ENCODE results near the gene SEMA6D. TPM values are rescaled to one million over a fixed set of nuclear protein-coding genes. Genes with fewer than 3 reads are reported as not detected.

Gene SEMA6D
- polyA plus RNA-seq, 1 of the 3 experiments (the other 2 are of a cell fraction): 0.30 TPM

GRCh38 chr15:47780971-47781370 is 63.7 kb downstream of the SEMA6D start (continued):
- no peak for TF ChIP-seq USF1 (IDR thresholded peaks at IDR 0.05; ENCODE audit: borderline replicate concordance, low read depth)
- no peak for TF ChIP-seq FOXJ3 (CRISPR knock-in tag; IDR thresholded peaks at IDR 0.05)

GRCh38 chr15:47781527-47781926 is 64.2 kb downstream of the SEMA6D start:
- Histone ChIP-seq H3K9ac (no peak overlapping the region), H3K4me1 (ENCODE audit: control insufficient read depth in 1 of 2, insufficient read depth in 2 of 2, low read depth in 1 of 2, low read length in 1 of 2) (no peaks in the 10 kb centered on the region), H3K9me3 (no peaks in the 10 kb centered on the region), H3K9me2 (no peaks in the 10 kb centered on the region), H2AFZ (ENCODE audit: low read depth) (no peak overlapping the region), H3K4me3 (ENCODE audit: low read depth in 2 of 2, low read length in 1 of 2) (no peak overlapping the region), H3K36me3 (replicated peaks in 1 of 2; ENCODE audit: control insufficient read depth in 1 of 2, insufficient read depth in 2 of 2, low read length in 1 of 2) (no peaks in the 10 kb centered on the region), H3K4me2 (no peak overlapping the region), H3F3A (replicated peaks; ENCODE audit: insufficient read depth) (no peaks in the 10 kb centered on the region), H4K20me1 (ENCODE audit: insufficient read depth) (no peaks in the 10 kb centered on the region), H3K27me3 (ENCODE audit: insufficient read depth) (no peaks in the 10 kb centered on the region; the same call in 1 of the 2 replicates), H3K27ac (ENCODE audit: low read depth in 2 of 2, low read length in 1 of 2) (no peak overlapping the region), H3K79me2 (ENCODE audit: insufficient read depth) (no peaks in the 10 kb centered on the region)
- 24% methylated on average over 3 of the region's 3 CpGs for WGBS (ENCODE audit: low lambda C conversion rate)
- no peak for DNase-seq
- ChIA-PET CTCF (interaction anchor here (0.6 to 1.0 kb wide), 3 partner anchors 23 to 520 kb away, joined by 3 read pairs; no protein-coding TSS in a partner anchor), POLR2A (no interaction called here)
- no peak for TF ChIP-seq REST (IDR thresholded peaks at IDR 0.05; ENCODE audit: low read depth, low read length)
- no peak for TF ChIP-seq RFX5 (IDR thresholded peaks at IDR 0.05; ENCODE audit: low read length)
- no peak for TF ChIP-seq SMC3 (IDR thresholded peaks at IDR 0.05; ENCODE audit: low read depth, low read length)
- TF ChIP-seq RAD21 (IDR thresholded peaks at IDR 0.05; ENCODE audit: low read length): no peak
- no peak for TF ChIP-seq MEF2A (IDR thresholded peaks at IDR 0.05; ENCODE audit: borderline replicate concordance, low read depth)
- no peak for TF ChIP-seq GABPA (IDR thresholded peaks at IDR 0.05; ENCODE audit: low read depth)
- no peak for TF ChIP-seq MXI1 (IDR thresholded peaks at IDR 0.05; ENCODE audit: low read depth, low read length)
- no peak for TF ChIP-seq SIN3A (IDR thresholded peaks at IDR 0.05; ENCODE audit: borderline replicate concordance, low read depth, low read length)
- no peak for TF ChIP-seq FOXM1 (IDR thresholded peaks at IDR 0.05; ENCODE audit: low read depth)

- no peak for DNase-seq
- no peaks in the 10 kb centered on the region for H3K36me3 ChIP-seq (replicated peaks in 1 of 2; ENCODE audit: control insufficient read depth in 1 of 2, insufficient read depth in 2 of 2, low read length in 1 of 2)
- H3K4me1 ChIP-seq (ENCODE audit: control insufficient read depth in 1 of 2, insufficient read depth in 2 of 2, low read depth in 1 of 2, low read length in 1 of 2): no peaks in the 10 kb centered on the region; a peak in 1 of 4 replicates
- ChIA-PET CTCF (interaction anchor here (0.8 to 1.2 kb wide), 4 partner anchors 12 to 204 kb away, joined by 3 to 4 read pairs (median 3); no protein-coding TSS in a partner anchor), POLR2A (no interaction called here)
- no peak overlapping the region for H3K4me2 ChIP-seq
- H3K9me3 ChIP-seq: no peaks in the 10 kb centered on the region
- H3F3A ChIP-seq (replicated peaks; ENCODE audit: insufficient read depth): no peaks in the 10 kb centered on the region
- no peaks in the 10 kb centered on the region for H3K79me2 ChIP-seq (ENCODE audit: insufficient read depth)
- no peaks in the 10 kb centered on the region for H4K20me1 ChIP-seq (ENCODE audit: insufficient read depth)
- no peak overlapping the region for H2AFZ ChIP-seq (ENCODE audit: low read depth)
- H3K4me3 ChIP-seq (ENCODE audit: low read depth in 2 of 2, low read length in 1 of 2): no peak overlapping the region
- H3K27ac ChIP-seq (ENCODE audit: low read depth in 2 of 2, low read length in 1 of 2): no peak overlapping the region
- H3K9ac ChIP-seq: no peak overlapping the region
- no peaks in the 10 kb centered on the region; the same call in 1 of the 2 replicates for H3K27me3 ChIP-seq (ENCODE audit: insufficient read depth)
- H3K9me2 ChIP-seq: no peaks in the 10 kb centered on the region
- no peak for TF ChIP-seq JUND (IDR thresholded peaks at IDR 0.05)
- no peak for TF ChIP-seq USF2 (IDR thresholded peaks at IDR 0.05; ENCODE audit: borderline replicate concordance, low read depth, low read length)
- no peak for TF ChIP-seq GATA2 (CRISPR knock-in tag; IDR thresholded peaks at IDR 0.05)
- TF ChIP-seq ELF1 (IDR thresholded peaks at IDR 0.05): no peak
- TF ChIP-seq PBX3 (IDR thresholded peaks at IDR 0.05): no peak
Measured at GRCh38 chr15:47784820-47785219, 67.5 kb downstream of the SEMA6D start.

Measured in SK-N-SH (cell line).